ENCODE results near the gene CTNNBL1. TPM values are rescaled to one million over a fixed set of nuclear protein-coding genes. Genes with fewer than 3 reads are reported as not detected.

The CTNNBL1 gene
- total RNA-seq, 1 donor from 2014 or later: 87.7 TPM

GRCh38 chr20:37845241-37845681 lies 151.4 kb downstream of the CTNNBL1 start:
- Mint-ChIP-seq H3K9me3 (no peaks in the 10 kb centered on the region), H3K4me1 (peaks cover 50% of the 10 kb centered on the region), H3K27me3 (ENCODE audit: low read depth) (no peaks in the 10 kb centered on the region), H3K4me3 (no peak overlapping the region), H3K36me3 (ENCODE audit: low read depth) (peaks cover 6% of the 10 kb centered on the region), H3K27ac (ENCODE audit: unreplicated experiment) (no peak overlapping the region)
- no peak for DNase-seq (ENCODE audit: low read depth, low spot score)
- no peak for TF ChIP-seq CTCF (conservative IDR thresholded peaks at IDR 0.05)

- Mint-ChIP-seq H3K4me3 (no peak overlapping the region), H3K27ac (ENCODE audit: unreplicated experiment) (no peak overlapping the region), H3K9me3 (no peaks in the 10 kb centered on the region), H3K36me3 (ENCODE audit: low read depth) (peaks cover 6% of the 10 kb centered on the region), H3K4me1 (peaks cover 47% of the 10 kb centered on the region), H3K27me3 (ENCODE audit: low read depth) (no peaks in the 10 kb centered on the region)
- DNase-seq (ENCODE audit: low read depth, low spot score): no peak
- TF ChIP-seq CTCF (conservative IDR thresholded peaks at IDR 0.05): no peak
These were observed 152.0 kb downstream of the CTNNBL1 start for GRCh38 chr20:37845878-37846277.

GRCh38 chr20:37846573-37846972 lies 152.7 kb downstream of the CTNNBL1 start:
- peaks cover 40% of the 10 kb centered on the region for H3K4me1 Mint-ChIP-seq
- TF ChIP-seq CTCF (conservative IDR thresholded peaks at IDR 0.05): no peak
- DNase-seq (ENCODE audit: low read depth, low spot score): no peak
- H3K9me3 Mint-ChIP-seq: no peaks in the 10 kb centered on the region
- peak overlapping the region; percentile 36 for H3K27ac Mint-ChIP-seq (ENCODE audit: unreplicated experiment)
- no peak overlapping the region for H3K4me3 Mint-ChIP-seq
- peaks cover 6% of the 10 kb centered on the region for H3K36me3 Mint-ChIP-seq (ENCODE audit: low read depth)
- no peaks in the 10 kb centered on the region for H3K27me3 Mint-ChIP-seq (ENCODE audit: low read depth)

GRCh38 chr20:37848706-37849105 lies 154.9 kb downstream of the CTNNBL1 start:
- H3K9me3 Mint-ChIP-seq: no peaks in the 10 kb centered on the region
- H3K4me3 Mint-ChIP-seq: no peak overlapping the region
- no peaks in the 10 kb centered on the region for H3K27me3 Mint-ChIP-seq (ENCODE audit: low read depth)
- H3K36me3 Mint-ChIP-seq (ENCODE audit: low read depth): no peaks in the 10 kb centered on the region
- no peak for DNase-seq (ENCODE audit: low read depth, low spot score)
- H3K4me1 Mint-ChIP-seq: peaks cover 21% of the 10 kb centered on the region
- peak overlapping the region; percentile 75 for H3K27ac Mint-ChIP-seq (ENCODE audit: unreplicated experiment)
- no peak for TF ChIP-seq CTCF (conservative IDR thresholded peaks at IDR 0.05)

- H3K4me1 Mint-ChIP-seq: peaks cover 21% of the 10 kb centered on the region
- H3K27me3 Mint-ChIP-seq (ENCODE audit: low read depth): no peaks in the 10 kb centered on the region
- no peak overlapping the region for H3K27ac Mint-ChIP-seq (ENCODE audit: unreplicated experiment)
- no peak for TF ChIP-seq CTCF (conservative IDR thresholded peaks at IDR 0.05)
- no peaks in the 10 kb centered on the region for H3K36me3 Mint-ChIP-seq (ENCODE audit: low read depth)
- DNase-seq (ENCODE audit: low read depth, low spot score): no peak
- no peaks in the 10 kb centered on the region for H3K9me3 Mint-ChIP-seq
- no peak overlapping the region for H3K4me3 Mint-ChIP-seq
These were observed 155.3 kb downstream of the CTNNBL1 start for GRCh38 chr20:37849156-37849555.

GRCh38 chr20:37849566-37849965 lies 155.7 kb downstream of the CTNNBL1 start:
- H3K9me3 Mint-ChIP-seq: no peaks in the 10 kb centered on the region
- no peaks in the 10 kb centered on the region for H3K27me3 Mint-ChIP-seq (ENCODE audit: low read depth)
- no peaks in the 10 kb centered on the region for H3K36me3 Mint-ChIP-seq (ENCODE audit: low read depth)
- no peak for DNase-seq (ENCODE audit: low read depth, low spot score)
- peaks cover 21% of the 10 kb centered on the region for H3K4me1 Mint-ChIP-seq
- no peak overlapping the region for H3K4me3 Mint-ChIP-seq
- no peak for TF ChIP-seq CTCF (conservative IDR thresholded peaks at IDR 0.05)
- no peak overlapping the region for H3K27ac Mint-ChIP-seq (ENCODE audit: unreplicated experiment)
